Spleen (tissue), 11 donors: ENCODE results near the gene DDR1. TPM values are rescaled to one million over a fixed set of nuclear protein-coding genes. Genes with fewer than 3 reads are reported as not detected.
"Not testable (repeated sequence)": the region's sequence is repeated elsewhere in the genome, so short reads cannot be mapped to it uniquely, and the experiment has no call there.

ENCODE experiments used
- DNase-seq: peaks from one replicate; pipeline ENCODE4 v3.0.0-alpha.2; 2020
- H3K27ac ChIP-seq, 8 donors: fragments of 200-600 bp; sonication (generic) in 7 of 8; 1 replicate in 4 of 8; 2 replicates in 4 of 8; pipeline versions ENCODE4 v1.5.0 to v1.8.0; 2016 to 2021; ENCODE audit warnings: inconsistent platforms in 4 of 8, mild to moderate bottlenecking in 4 of 8, moderate library complexity in 1 of 8
- H3K27me3 ChIP-seq, 7 donors: fragments of 200-600 bp; sonication (generic) in 6 of 7; replicated peaks in 1 of 7; 1 replicate in 4 of 7; 2 replicates in 3 of 7; pipeline versions ENCODE4 v1.5.0 to v1.8.0; 2016 to 2021; ENCODE audit warnings: inconsistent platforms in 3 of 7, mild to moderate bottlenecking in 1 of 7
- H3K36me3 ChIP-seq, 6 donors: fragments of 200-600 bp; sonication (generic) in 5 of 6; 1 replicate in 4 of 6; 2 replicates in 2 of 6; pipeline versions ENCODE4 v1.5.0 to v1.8.0; 2016 to 2021; ENCODE audit warnings: inconsistent platforms in 2 of 6
- H3K4me1 ChIP-seq, 6 donors: fragments of 200-600 bp; sonication (generic) in 5 of 6; 1 replicate in 3 of 6; 2 replicates in 3 of 6; pipeline versions ENCODE4 v1.5.0 to v1.8.0; 2016 to 2021; ENCODE audit warnings: inconsistent platforms in 3 of 6
- H3K4me3 ChIP-seq, 8 donors: fragments of 200-600 bp; sonication (generic) in 7 of 8; 1 replicate in 4 of 8; 2 replicates in 4 of 8; pipeline versions ENCODE4 v1.5.0 to v1.8.0; 2016 to 2021; ENCODE audit warnings: inconsistent platforms in 4 of 8, mild to moderate bottlenecking in 4 of 8, moderate library complexity in 2 of 8
- H3K9me3 ChIP-seq, 8 donors: fragments of 200-600 bp; sonication (generic) in 7 of 8; 1 replicate in 4 of 8; 2 replicates in 4 of 8; pipeline versions ENCODE4 v1.5.0 to v1.8.0; 2016 to 2021; ENCODE audit warnings: inconsistent platforms in 4 of 8
- CTCF ChIP-seq, 11 experiments: fragments of 200-600 bp in 7 of 11; fragments of 450-650 bp in 4 of 11; sonication (generic) in 4 of 11; IDR thresholded peaks in 8 of 11; conservative IDR thresholded peaks in 3 of 11; 1 replicate in 7 of 11; 2 replicates in 4 of 11; pipeline versions ENCODE4 v1.4.0 to v1.8.0; 2016 to 2021; ENCODE audit warnings: antibody characterized with exemption in 11 of 11, inconsistent platforms in 4 of 11, mild to moderate bottlenecking in 1 of 11
- POLR2A ChIP-seq, 3 donors: fragments of 450-650 bp; IDR thresholded peaks; one replicate each; pipeline ENCODE4 v1.5.1; 2017; ENCODE audit warnings: antibody characterized with exemption in 3 of 3, mild to moderate bottlenecking in 1 of 3
- POLR2AphosphoS5 ChIP-seq, 3 donors: sonication (generic); formaldehyde crosslinking; IDR thresholded peaks; one replicate each; pipeline ENCODE4 v1.5.1; 2017; ENCODE audit warnings: antibody characterized with exemption in 3 of 3
- WGBS, 5 donors: extraction: QIAGEN DNeasy Blood & Tissue Kit in 3 of 5; methylation state at CpG; one replicate each; pipeline versions ENCODE4 v1.1.5 to v1.1.7; 2013 to 2018; 5-methylcytosine and 5-hydroxymethylcytosine counted together
- intact Hi-C: fragments of 100-400 bp; cut with DNase I; formaldehyde crosslinking; loops from one replicate; pipeline ENCODE4 v1.15.0; 2023; ENCODE audit warnings: low total_unique reads
- polyA plus RNA-seq, 3 donors: library from polyadenylated mRNA; stranded (reverse); fragments of 200-250 nt; gene quantifications; one replicate each; pipeline ENCODE4 v1.2.1, GENCODE V29; 2013
- total RNA-seq, 7 donors: library from RNA; depleted of rRNA in 3 of 7; stranded (reverse); fragments of >200 nt in 3 of 7; fragmentation: NEBNext Ultra II Directional in 4 of 7; extraction: Animal tissue kit (Norgen Biotek cat#: 25700) in 4 of 7; gene quantifications; one replicate each; pipeline versions ENCODE4 v1.1.0 to v1.2.1, GENCODE V29; 2016 to 2021
- donor health status: healthy with polysubstance abuse.
- donor health status: DM: no; HTN: no; CAD: no; lungs with moderate emphysema.
- donor health status: DM: no; HTN: no; CAD: no.
- donor health status: Bipolar disorder and iron deficiency.
- donor health status: healthy.
- donor health status: DM: no; HTN: no; CAD: no.
- donor health status: DM: yes; HTN: yes; CAD: no.

The DDR1 gene
- total and polyA plus RNA-seq, 10 donors: 5.0 to 37.1 (median 17.4) TPM

DNA sequence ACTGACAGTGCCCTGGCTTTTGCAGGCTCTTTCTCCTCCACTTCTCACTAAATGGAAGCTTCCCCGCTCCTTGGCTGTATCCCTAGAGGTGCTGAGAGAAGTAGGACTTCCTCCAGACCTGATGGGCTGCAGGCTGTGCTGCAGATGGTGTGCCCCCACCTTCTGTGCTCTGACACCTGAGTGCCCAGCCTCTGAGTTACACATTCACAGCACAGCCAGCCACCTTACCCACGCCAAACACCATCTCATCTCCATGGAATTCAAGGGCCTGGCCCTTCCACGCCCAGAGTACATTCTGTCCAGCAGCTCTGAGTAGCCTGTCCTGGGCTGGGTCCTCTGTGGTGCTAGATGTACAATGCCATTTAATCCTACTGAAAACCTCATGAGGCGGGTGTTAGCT, 42.3 kb downstream of the DDR1 start:
- peaks cover 0 to 62% (median 47%) of the 10 kb centered on the region in 6 donors for H3K36me3 ChIP-seq
- no peak overlapping the region for H3K4me3 ChIP-seq
- no peaks in the 10 kb centered on the region for H3K27me3 ChIP-seq
- 92 to 97% (median 95%) methylated on average over 4 of the region's 4 CpGs for WGBS, 5 donors
- no peaks in the 10 kb centered on the region for H3K4me1 ChIP-seq
- intact Hi-C loops: no loop called here
- no peak for TF ChIP-seq POLR2AphosphoS5 (IDR thresholded peaks at IDR 0.05)
- TF ChIP-seq POLR2A (IDR thresholded peaks at IDR 0.05): no peak
- no peak for TF ChIP-seq CTCF (IDR thresholded peaks at IDR 0.05 in 8 of 11, conservative IDR thresholded peaks at IDR 0.05 in 3 of 11)
- H3K27ac ChIP-seq: no peak overlapping the region
- no peak for DNase-seq
- peaks cover 0 to 13% (median 9%) of the 10 kb centered on the region in 8 donors for H3K9me3 ChIP-seq

DNA sequence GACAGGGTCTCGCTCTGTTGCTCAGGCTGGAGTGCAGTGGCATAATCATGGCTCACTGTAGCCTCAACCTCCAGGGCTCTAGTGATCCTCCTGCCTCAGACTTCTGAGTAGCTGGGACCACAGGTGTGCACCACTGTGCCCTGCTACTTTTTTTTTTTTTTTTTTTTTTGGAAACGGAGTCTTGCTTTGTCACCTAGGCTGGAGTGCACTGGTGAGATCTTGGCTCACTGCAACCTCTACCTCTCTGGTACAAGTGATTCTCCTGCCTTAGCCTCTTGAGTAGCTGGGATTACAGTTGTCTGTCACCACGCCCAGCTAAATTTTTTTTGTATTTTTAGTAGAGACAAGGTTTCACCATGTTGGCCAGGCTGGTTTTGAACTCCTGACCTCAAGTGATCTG, 42.8 kb downstream of the DDR1 start:
- H3K9me3 ChIP-seq: peaks cover 0 to 13% (median 9%) of the 10 kb centered on the region in 8 donors
- H3K27ac ChIP-seq, H3K4me3 ChIP-seq, DNase-seq, H3K27me3 ChIP-seq, intact Hi-C loops, H3K4me1 ChIP-seq: not testable (repeated sequence)
- peaks cover 0 to 57% (median 44%) of the 10 kb centered on the region in 6 donors for H3K36me3 ChIP-seq
- WGBS, 5 donors: 94 to 100% (median 95%) methylated on average over 3 of the region's 3 CpGs

DNA sequence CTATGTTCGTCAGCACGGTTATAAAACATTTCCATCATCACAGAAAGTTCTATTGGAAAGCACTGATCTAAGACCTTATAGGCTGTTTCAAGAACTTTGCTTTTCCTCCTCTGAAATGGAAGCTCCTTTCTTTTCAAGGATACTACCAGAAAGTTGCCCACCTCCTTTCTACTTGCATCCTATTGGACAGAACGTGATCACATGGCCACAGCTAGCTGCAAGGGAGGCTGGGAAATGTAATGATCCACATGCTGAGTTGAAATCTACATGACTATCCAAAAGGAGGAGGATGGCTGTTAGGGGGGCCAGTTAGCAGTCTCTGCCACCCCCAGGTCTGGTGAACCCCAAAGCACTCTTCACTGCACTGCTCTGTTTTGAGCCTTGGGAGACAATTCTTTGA, 44.4 kb downstream of the DDR1 start:
- no peaks in the 10 kb centered on the region for H3K4me1 ChIP-seq
- no peak for TF ChIP-seq POLR2A (IDR thresholded peaks at IDR 0.05)
- TF ChIP-seq CTCF (IDR thresholded peaks at IDR 0.05 in 8 of 11, conservative IDR thresholded peaks at IDR 0.05 in 3 of 11): no peak
- TF ChIP-seq POLR2AphosphoS5 (IDR thresholded peaks at IDR 0.05): no peak
- no peaks in the 10 kb centered on the region for H3K27me3 ChIP-seq
- DNase-seq: no peak
- intact Hi-C loops: no loop called here
- H3K9me3 ChIP-seq: peaks cover 0 to 13% (median 9%) of the 10 kb centered on the region in 8 donors
- no peak overlapping the region for H3K4me3 ChIP-seq
- H3K36me3 ChIP-seq: peaks cover 0 to 41% (median 29%) of the 10 kb centered on the region in 6 donors
- 77 to 96% (median 93%) methylated on average over 3 of the region's 3 CpGs for WGBS, 5 donors
- no peak overlapping the region for H3K27ac ChIP-seq

GRCh38 chr6:30930506-30930905, 46.2 kb downstream of the DDR1 start:
- peaks cover 0 to 23% (median 15%) of the 10 kb centered on the region in 6 donors for H3K36me3 ChIP-seq
- no peaks in the 10 kb centered on the region for H3K27me3 ChIP-seq
- H3K9me3 ChIP-seq: peaks cover 0 to 13% (median 9%) of the 10 kb centered on the region in 8 donors
- no peak for TF ChIP-seq POLR2A (IDR thresholded peaks at IDR 0.05)
- TF ChIP-seq CTCF (IDR thresholded peaks at IDR 0.05 in 8 of 11, conservative IDR thresholded peaks at IDR 0.05 in 3 of 11): no peak
- TF ChIP-seq POLR2AphosphoS5 (IDR thresholded peaks at IDR 0.05): no peak
- 80 to 96% (median 92%) methylated on average over 4 of the region's 4 CpGs for WGBS, 5 donors
- no peak for DNase-seq
- no peaks in the 10 kb centered on the region for H3K4me1 ChIP-seq
- intact Hi-C loops: no loop called here
- no peak overlapping the region for H3K4me3 ChIP-seq
- no peak overlapping the region for H3K27ac ChIP-seq

DNA sequence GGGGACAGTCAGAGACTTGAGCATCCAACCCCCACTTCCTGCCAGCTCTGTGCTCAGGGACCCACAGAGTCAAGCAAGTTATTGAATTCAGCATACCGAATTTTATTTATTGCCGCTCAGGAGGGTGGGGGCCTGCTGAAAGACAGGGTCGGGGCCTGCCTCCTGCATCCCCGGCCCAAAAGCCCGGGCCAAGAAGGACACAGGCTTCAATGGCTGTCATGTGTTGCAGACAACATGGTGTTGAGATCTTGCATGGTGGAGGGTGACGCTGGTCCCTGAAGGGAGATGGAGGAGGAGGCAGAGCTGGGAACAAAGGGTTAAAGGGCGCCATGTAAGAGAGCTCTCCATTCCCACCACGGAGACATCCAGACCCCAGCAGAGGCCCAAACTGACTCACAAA, 47.0 kb downstream of the DDR1 start:
- H3K9me3 ChIP-seq: peaks cover 0 to 13% (median 9%) of the 10 kb centered on the region in 8 donors
- H3K4me1 ChIP-seq: no peaks in the 10 kb centered on the region
- no peak for DNase-seq
- H3K4me3 ChIP-seq: no peak overlapping the region
- no peak overlapping the region for H3K27ac ChIP-seq
- intact Hi-C loops: no loop called here
- peaks cover 0 to 15% (median 7%) of the 10 kb centered on the region in 6 donors for H3K36me3 ChIP-seq
- TF ChIP-seq CTCF (IDR thresholded peaks at IDR 0.05 in 8 of 11, conservative IDR thresholded peaks at IDR 0.05 in 3 of 11) (no peak), POLR2AphosphoS5 (IDR thresholded peaks at IDR 0.05) (no peak), POLR2A (IDR thresholded peaks at IDR 0.05) (no peak)
- 65 to 76% (median 68%) methylated on average over 8 of the region's 8 CpGs for WGBS, 5 donors
- H3K27me3 ChIP-seq: no peaks in the 10 kb centered on the region
